Putamen (tissue), 1 donor: ENCODE data around the gene RAB28.

Experiments
- DNase-seq: peaks from one replicate; pipeline ENCODE4 v3.0.0-alpha.2; 2016; ENCODE audit warnings: low spot score

The RAB28 gene

GRCh38 chr4:13484122-13484748, at the start of gene RAB28:
TSS of gene RAB28 (minus strand) at chr4:13484340.
- peak; percentile 97 for DNase-seq

- DNase-seq: no peak
These were observed 47.5 kb upstream of the RAB28 start for GRCh38 chr4:13531625-13531998.

GRCh38 chr4:13530823-13531624, 46.9 kb upstream of the RAB28 start:
- no peak for DNase-seq

GRCh38 chr4:13529128-13529919, 45.2 kb upstream of the RAB28 start:
- no peak for DNase-seq

- DNase-seq: no peak
These were observed 44.6 kb upstream of the RAB28 start for GRCh38 chr4:13528821-13529127.

- no peak for DNase-seq
These were observed 44.1 kb upstream of the RAB28 start for GRCh38 chr4:13527981-13528820.

GRCh38 chr4:13527192-13527980, 43.2 kb upstream of the RAB28 start:
- no peak for DNase-seq

- DNase-seq: no peak
These were observed 42.5 kb upstream of the RAB28 start for GRCh38 chr4:13526658-13527057.

GRCh38 chr4:13525606-13526281, 41.6 kb upstream of the RAB28 start:
- DNase-seq: no peak

GRCh38 chr4:13524504-13525243, 40.5 kb upstream of the RAB28 start:
- no peak for DNase-seq

GRCh38 chr4:13523591-13524503, 39.7 kb upstream of the RAB28 start:
- DNase-seq: no peak

GRCh38 chr4:13523105-13523477, 39.0 kb upstream of the RAB28 start:
- DNase-seq: no peak

- no peak for DNase-seq
These were observed 38.4 kb upstream of the RAB28 start for GRCh38 chr4:13522282-13523104.

GRCh38 chr4:13521047-13521446, 36.9 kb upstream of the RAB28 start:
- DNase-seq: no peak

- DNase-seq: no peak
These were observed 32.2 kb upstream of the RAB28 start for GRCh38 chr4:13516315-13516860.

GRCh38 chr4:13515268-13515667, 31.1 kb upstream of the RAB28 start:
- DNase-seq: no peak

GRCh38 chr4:13514722-13515121, 30.6 kb upstream of the RAB28 start:
- no peak for DNase-seq

GRCh38 chr4:13511101-13511500, 27.0 kb upstream of the RAB28 start:
- DNase-seq: no peak
